NCI-H2196 (cell line): Measurements from ENCODE around the gene MAEA.
"Not testable (repeated sequence)": the region's sequence is repeated elsewhere in the genome, so short reads cannot be mapped to it uniquely, and the experiment has no call there.

Experiments
- DNase-seq: peaks from one replicate; lab custom pipeline; 2025; ENCODE audit not compliant: unreplicated experiment; lab: John Stamatoyannopoulos, UW

The MAEA gene

GRCh38 chr4:1277667-1278665, 11.7 kb upstream of the MAEA start:
- no peak for DNase-seq

- no peak for DNase-seq
Measured at GRCh38 chr4:1279253-1279652, 10.4 kb upstream of the MAEA start.

- DNase-seq = no peak
Measured at GRCh38 chr4:1283711-1284110, 6.0 kb upstream of the MAEA start.

- no peak for DNase-seq
Measured at GRCh38 chr4:1285151-1285789, 4.4 kb upstream of the MAEA start.

- DNase-seq = no peak
Measured at GRCh38 chr4:1285790-1286553, 3.7 kb upstream of the MAEA start.

- no peak for DNase-seq
Measured at GRCh38 chr4:1288786-1289185, 905 bp upstream of the MAEA start.

- DNase-seq = no peak
Measured at GRCh38 chr4:1290165-1290977, 680 bp downstream of the MAEA start.

- DNase-seq = no peak
Measured at GRCh38 chr4:1291091-1291490, 1.4 kb downstream of the MAEA start.

- DNase-seq = no peak
Measured at GRCh38 chr4:1291996-1292702, 2.5 kb downstream of the MAEA start.

- not testable (repeated sequence) for DNase-seq
Measured at GRCh38 chr4:1292703-1293011, 3.0 kb downstream of the MAEA start.

- DNase-seq = no peak
Measured at GRCh38 chr4:1293531-1293941, 3.8 kb downstream of the MAEA start.

- no peak for DNase-seq
Measured at GRCh38 chr4:1293991-1294390, 4.3 kb downstream of the MAEA start.

- DNase-seq = no peak
Measured at GRCh38 chr4:1294424-1294823, 4.7 kb downstream of the MAEA start.

GRCh38 chr4:1294891-1295290, 5.2 kb downstream of the MAEA start:
- DNase-seq = no peak

- DNase-seq = no peak
Measured at GRCh38 chr4:1295405-1296055, 5.8 kb downstream of the MAEA start.

- no peak for DNase-seq
Measured at GRCh38 chr4:1296324-1297022, 6.8 kb downstream of the MAEA start.

- no peak for DNase-seq
Measured at GRCh38 chr4:1297023-1297395, 7.3 kb downstream of the MAEA start.

- no peak for DNase-seq
Measured at GRCh38 chr4:1297456-1298325, 8.0 kb downstream of the MAEA start.
